NCI-H1694 treated with DMSO at 0.1 percent for 48 hours (cell line): ENCODE results near the gene HAGHL.

Source experiments
- DNase-seq: peaks from one replicate; lab custom pipeline; 2025; lab: John Stamatoyannopoulos, UW

HAGHL gene

GRCh38 chr16:754656-755055, 27.8 kb downstream of the HAGHL start:
- DNase-seq: no peak

- no peak for DNase-seq
These were observed 29.5 kb downstream of the HAGHL start for GRCh38 chr16:756428-756827.

- no peak for DNase-seq
These were observed 32.4 kb downstream of the HAGHL start for GRCh38 chr16:759110-759910.

- no peak for DNase-seq
These were observed 33.2 kb downstream of the HAGHL start for GRCh38 chr16:760065-760464.

- DNase-seq: no peak
These were observed 33.8 kb downstream of the HAGHL start, which contains the start of gene MSLN for GRCh38 chr16:760545-761343. MSLN (plus strand) TSS chr16:760734; CDS start chr16:762681, 1,947 bp downstream.

- no peak for DNase-seq
These were observed 35.0 kb downstream of the HAGHL start for GRCh38 chr16:761625-762513.

GRCh38 chr16:762595-763268, 35.8 kb downstream of the HAGHL start:
- no peak for DNase-seq

GRCh38 chr16:763369-764183, 36.7 kb downstream of the HAGHL start:
- DNase-seq: no peak

- no peak for DNase-seq
These were observed 37.4 kb downstream of the HAGHL start for GRCh38 chr16:764184-764750.

GRCh38 chr16:764848-765487, 38.1 kb downstream of the HAGHL start:
- no peak for DNase-seq

- DNase-seq: no peak
These were observed 38.6 kb downstream of the HAGHL start for GRCh38 chr16:765488-765865.

- no peak for DNase-seq
These were observed 39.3 kb downstream of the HAGHL start for GRCh38 chr16:766008-766819.

GRCh38 chr16:766820-767640, 40.1 kb downstream of the HAGHL start:
- no peak for DNase-seq

GRCh38 chr16:767743-768235, 40.9 kb downstream of the HAGHL start:
- DNase-seq: no peak

- no peak for DNase-seq
These were observed 41.5 kb downstream of the HAGHL start for GRCh38 chr16:768428-768827.

GRCh38 chr16:769184-769784, 42.4 kb downstream of the HAGHL start:
- DNase-seq: no peak

GRCh38 chr16:769934-770333, 43.0 kb downstream of the HAGHL start:
- DNase-seq: no peak

- no peak for DNase-seq
These were observed 43.5 kb downstream of the HAGHL start for GRCh38 chr16:770411-770810.
